Frontal cortex (tissue), 4 donors: ENCODE results near the gene TMEM131. TPM values are rescaled to one million over a fixed set of nuclear protein-coding genes. Genes with fewer than 3 reads are reported as not detected.

Experiments used
- DNase-seq, 2 donors: peaks; one replicate each; pipeline ENCODE4 v3.0.0; 2012; ENCODE audit warnings: low spot score in 2 of 2
- FAIRE-seq: peaks from 2 replicates; lab custom pipeline; 2012; peaks lifted over from hg19 to GRCh38; lab: Jason Lieb, UNC
- small RNA-seq: library from RNA; depleted of rRNA; stranded (forward); fragments of <200 nt; gene quantifications from one replicate; pipeline ENCODE3, GENCODE V24; 2014
- total RNA-seq: library from RNA; depleted of rRNA; stranded (reverse); fragments of >200 nt; gene quantifications from one replicate; pipeline ENCODE4 v1.2.3, GENCODE V29; 2014
- donor health status: control.
- donor health status: control.
- donor health status: control.

The TMEM131 gene
- total RNA-seq, 1 donor from 2014 or later, result 30.2 TPM

- DNase-seq, result no peak
- no peak for FAIRE-seq
These were observed 287.1 kb downstream of the TMEM131 start for GRCh38 chr2:97708608-97709007.

GRCh38 chr2:97708048-97708380 lies 287.7 kb downstream of the TMEM131 start:
- DNase-seq, result no peak
- no peak for FAIRE-seq

GRCh38 chr2:97707362-97708047 lies 288.2 kb downstream of the TMEM131 start:
- no peak for DNase-seq
- no peak for FAIRE-seq

- DNase-seq, result no peak
- FAIRE-seq, result no peak
These were observed 288.9 kb downstream of the TMEM131 start for GRCh38 chr2:97706708-97707345.

Small RNA genes lying within 50 kb of the gene (small RNA-seq; reads per million reads assigned to genes)
- gene HMGN1P36 (not detected), gene RNU7-96P (not detected)

Other genes with a start within 250 kb of the TMEM131 start
- gene VWA3B, start 91.2 kb upstream of the TMEM131 start, total RNA-seq, result under 0.01 TPM